ENCODE data around the gene NANOS3.

- no peak for TF ChIP-seq ZNF274 (IDR thresholded peaks at IDR 0.05; ENCODE audit: low read depth, low read length)
- TF ChIP-seq POLR2A (IDR thresholded peaks at IDR 0.05; ENCODE audit: borderline replicate concordance, extremely low read depth, insufficient read depth, insufficient read length), result no peak
- no peak for TF ChIP-seq CTCF (IDR thresholded peaks at IDR 0.05 in 2 of 3, conservative IDR thresholded peaks at IDR 0.05 in 1 of 3; ENCODE audit: borderline replicate concordance in 1 of 3, insufficient read depth in 1 of 3, low read depth in 2 of 3, low read length in 2 of 3)
- TF ChIP-seq MAX (IDR thresholded peaks at IDR 0.05), result no peak
- no peak for TF ChIP-seq EZH2phosphoT487 (IDR thresholded peaks at IDR 0.05; ENCODE audit: borderline replicate concordance)
- no peak for TF ChIP-seq SIN3A (IDR thresholded peaks at IDR 0.05; ENCODE audit: low read depth)
- no peak for TF ChIP-seq EZH2 (IDR thresholded peaks at IDR 0.05)
- TF ChIP-seq ZBTB33 (IDR thresholded peaks at IDR 0.05; ENCODE audit: extremely low read depth, insufficient replicate concordance, low read length), result no peak
These were observed 6.1 kb upstream of the NANOS3 start for GRCh38 chr19:13870873-13871272.
